K562 treated with DMSO at 1 percent for 4 hours (cell line): ENCODE results near the gene H2BW1. TPM values are rescaled to one million over a fixed set of nuclear protein-coding genes. Genes with fewer than 3 reads are reported as not detected.

ENCODE experiments used
- total RNA-seq: library from RNA; unstranded; fragments of 300-600 nt; gene quantifications from 2 replicates; pipeline ENCODE4 v1.2.3, GENCODE V29; 2022; ENCODE audit not compliant: insufficient read depth

The H2BW1 gene, protein sequence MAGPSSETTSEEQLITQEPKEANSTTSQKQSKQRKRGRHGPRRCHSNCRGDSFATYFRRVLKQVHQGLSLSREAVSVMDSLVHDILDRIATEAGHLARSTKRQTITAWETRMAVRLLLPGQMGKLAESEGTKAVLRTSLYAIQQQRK
- total RNA-seq: not detected in 2 replicates

DNA sequence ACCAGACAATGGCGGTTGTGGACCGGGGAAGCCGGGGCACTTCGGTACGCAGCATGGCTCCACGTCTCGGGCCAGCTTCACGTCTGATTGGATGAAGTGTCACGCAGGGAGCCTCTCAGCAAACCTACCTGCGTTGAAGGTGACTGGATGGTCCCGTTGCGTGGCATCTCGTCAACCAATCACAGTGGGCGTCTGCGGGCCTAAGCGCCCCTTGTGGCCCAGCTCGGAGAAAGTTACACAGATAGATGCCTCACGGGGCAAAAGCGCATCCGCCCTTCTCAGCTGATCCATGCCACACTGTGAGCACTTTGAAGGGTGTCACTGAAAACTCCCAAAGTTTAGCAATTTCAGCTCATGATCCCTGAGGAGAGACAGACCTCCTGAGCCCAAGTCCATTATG, at the start of gene H2BW1:
TSS of gene H2BW1 (minus strand) at position 103 of the 400 bp plus-strand sequence. CDS start 132 bp downstream, outside the sequence.

DNA sequence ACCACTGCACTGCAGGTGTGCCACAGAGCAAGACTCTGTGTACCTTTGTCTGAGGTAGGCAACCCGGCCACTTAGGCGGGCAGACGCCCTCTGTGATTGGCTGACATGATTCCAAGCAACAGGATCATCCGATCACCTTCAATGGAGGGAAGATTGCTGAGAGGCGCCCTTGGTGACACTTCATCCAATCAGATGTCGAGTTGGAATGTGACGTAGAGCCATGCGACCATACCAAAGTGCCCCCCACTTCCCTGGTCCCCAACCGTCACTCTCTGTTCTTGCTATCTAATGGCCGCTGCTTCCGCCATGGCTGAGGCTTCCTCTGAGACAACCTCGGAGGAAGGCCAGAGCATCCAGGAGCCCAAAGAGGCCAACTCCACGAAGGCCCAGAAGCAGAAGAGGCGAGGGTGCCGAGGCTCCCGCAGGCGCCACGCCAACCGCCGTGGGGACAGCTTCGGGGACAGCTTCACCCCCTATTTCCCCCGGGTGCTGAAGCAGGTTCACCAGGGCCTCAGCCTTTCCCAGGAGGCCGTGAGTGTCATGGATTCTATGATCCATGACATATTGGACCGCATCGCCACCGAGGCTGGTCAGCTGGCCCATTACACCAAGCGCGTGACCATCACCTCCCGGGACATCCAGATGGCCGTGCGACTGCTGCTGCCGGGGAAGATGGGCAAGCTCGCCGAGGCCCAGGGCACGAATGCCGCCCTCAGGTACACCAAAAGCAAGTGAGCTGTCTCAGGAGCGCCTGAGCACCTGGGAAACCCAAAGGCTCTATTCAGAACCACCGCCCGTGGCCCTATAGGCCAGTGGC, 26.4 kb upstream of the H2BW1 start, which contains the start of gene H2BW2:
TSS of gene H2BW2 (plus strand) at position 268 of the 817 bp plus-strand sequence. CDS start at position 307, 39 bp downstream.

DNA sequence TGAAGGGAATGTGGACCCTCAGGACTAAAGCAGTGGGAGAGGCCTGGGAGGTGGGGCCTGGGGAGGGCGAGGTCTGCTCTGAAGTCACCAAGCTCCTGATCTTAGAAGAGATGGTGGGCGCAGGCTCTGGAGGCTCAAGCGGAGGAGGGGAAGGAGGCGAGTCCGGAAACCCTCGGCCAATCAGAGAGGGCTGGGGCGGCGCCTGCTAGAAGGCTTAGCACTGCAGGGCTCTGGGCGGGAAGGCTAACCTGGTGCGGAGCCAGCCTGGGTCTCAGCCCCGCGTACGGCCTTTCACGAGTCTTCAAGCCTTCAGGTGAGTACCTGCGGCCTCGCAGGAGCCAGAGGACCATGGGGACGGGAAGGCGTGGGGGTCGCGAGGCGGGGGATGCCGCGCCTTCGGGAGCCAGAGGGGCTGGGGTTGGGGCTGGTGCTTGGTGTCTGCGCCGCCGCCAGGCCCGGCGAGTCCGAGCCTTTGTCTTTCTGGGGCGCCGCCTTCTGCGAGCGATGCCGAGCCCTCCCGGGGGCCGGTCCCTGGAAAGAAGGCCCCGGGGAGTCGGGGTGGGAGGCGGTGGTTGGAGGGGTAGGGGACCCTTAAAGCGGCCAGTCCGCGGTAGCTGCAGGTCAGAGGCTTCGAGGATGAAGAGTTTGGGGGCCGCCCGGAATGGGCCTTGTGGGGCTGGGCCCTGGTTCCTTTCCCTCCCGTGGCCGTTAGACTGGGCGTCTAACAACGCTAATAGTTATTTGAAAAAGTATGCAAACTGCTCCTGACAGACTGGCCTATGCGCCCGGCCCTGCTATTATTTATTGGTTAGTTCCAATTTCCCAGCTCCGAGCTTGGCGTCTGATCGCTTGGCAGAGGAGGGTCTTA, 50.9 kb downstream of the H2BW1 start, which contains the start of gene TMSB15B:
TSS of gene TMSB15B (plus strand) at position 217 of the 868 bp plus-strand sequence.

Other genes with a start within 250 kb of the H2BW1 start
- not detected in 2 replicates for gene PLP1, start 236.9 kb downstream of the H2BW1 start, total RNA-seq
- gene RAB9B, start 181.5 kb downstream of the H2BW1 start, total RNA-seq: not detected in 2 replicates
- gene TMSB15B, start 51.1 kb downstream of the H2BW1 start, total RNA-seq: not detected in 2 replicates
- not detected in 2 replicates for gene H2BW2, start 26.2 kb upstream of the H2BW1 start, total RNA-seq
- not detected in 2 replicates for gene TMSB15C, start 62.5 kb upstream of the H2BW1 start, total RNA-seq
- gene ZCCHC18, start 98.8 kb upstream of the H2BW1 start, total RNA-seq: not detected in 2 replicates
- 3.1 and 4.1 TPM in 2 replicates for gene SLC25A53, start 143.3 kb upstream of the H2BW1 start, total RNA-seq
- 8.0 and 9.6 TPM in 2 replicates for gene FAM199X, start 152.7 kb upstream of the H2BW1 start, total RNA-seq
- gene ESX1, start 241.2 kb upstream of the H2BW1 start, total RNA-seq: not detected in 2 replicates